HG02852 (cell line): ENCODE results near the gene SLC36A2.
"Not testable (repeated sequence)": the region's sequence is repeated elsewhere in the genome, so short reads cannot be mapped to it uniquely, and the experiment has no call there.

Source experiments
- ATAC-seq: cut with Tn5 transposase; IDR thresholded peaks from one replicate; pipeline ENCODE4 v1.9.1; 2021; ENCODE audit warnings: mild to moderate bottlenecking, moderate library complexity; ENCODE audit not compliant: unreplicated experiment

SLC36A2 gene

GRCh38 chr5:151327585-151327984 is 19.8 kb downstream of the SLC36A2 start:
- no peak for ATAC-seq

DNA sequence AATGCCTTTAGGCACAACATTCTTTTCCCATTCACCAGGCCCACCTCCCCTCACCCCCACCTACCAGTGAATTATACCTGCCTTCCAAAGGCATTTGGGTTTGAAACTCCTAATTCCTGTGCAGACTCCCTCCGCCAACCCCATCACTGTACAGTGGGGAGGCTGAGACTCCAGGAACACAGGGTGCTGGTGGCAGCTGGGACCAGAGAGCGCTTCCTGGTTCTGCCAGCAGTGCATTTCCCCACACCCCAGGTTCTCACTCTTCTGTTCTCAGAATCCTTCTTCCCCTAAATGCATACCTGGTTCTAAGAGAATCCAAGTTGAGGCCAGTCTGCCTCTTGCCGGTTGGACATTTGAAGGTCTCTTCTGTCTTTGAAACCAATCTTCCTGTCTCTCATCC is 21.1 kb downstream of the SLC36A2 start:
- no peak for ATAC-seq

DNA sequence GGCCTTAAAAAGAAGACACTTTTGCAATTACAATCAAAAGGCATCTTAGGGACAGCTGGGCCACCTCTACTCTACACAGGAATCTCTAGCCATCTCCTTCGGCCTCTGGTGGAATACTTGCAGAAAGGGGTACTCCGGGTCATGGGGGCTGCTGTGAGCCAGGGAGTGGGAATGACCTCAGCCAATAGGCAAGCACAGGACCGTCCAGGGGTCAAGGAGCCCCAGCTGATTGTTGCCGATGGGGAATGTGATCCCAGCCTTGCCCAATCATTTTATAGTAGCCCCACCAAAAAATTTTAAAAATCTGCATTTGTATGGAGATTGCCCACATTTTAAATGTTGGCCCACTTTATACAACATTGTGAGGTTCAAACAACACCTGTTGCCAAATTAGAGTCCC is 26.9 kb downstream of the SLC36A2 start:
- ATAC-seq, result no peak

DNA sequence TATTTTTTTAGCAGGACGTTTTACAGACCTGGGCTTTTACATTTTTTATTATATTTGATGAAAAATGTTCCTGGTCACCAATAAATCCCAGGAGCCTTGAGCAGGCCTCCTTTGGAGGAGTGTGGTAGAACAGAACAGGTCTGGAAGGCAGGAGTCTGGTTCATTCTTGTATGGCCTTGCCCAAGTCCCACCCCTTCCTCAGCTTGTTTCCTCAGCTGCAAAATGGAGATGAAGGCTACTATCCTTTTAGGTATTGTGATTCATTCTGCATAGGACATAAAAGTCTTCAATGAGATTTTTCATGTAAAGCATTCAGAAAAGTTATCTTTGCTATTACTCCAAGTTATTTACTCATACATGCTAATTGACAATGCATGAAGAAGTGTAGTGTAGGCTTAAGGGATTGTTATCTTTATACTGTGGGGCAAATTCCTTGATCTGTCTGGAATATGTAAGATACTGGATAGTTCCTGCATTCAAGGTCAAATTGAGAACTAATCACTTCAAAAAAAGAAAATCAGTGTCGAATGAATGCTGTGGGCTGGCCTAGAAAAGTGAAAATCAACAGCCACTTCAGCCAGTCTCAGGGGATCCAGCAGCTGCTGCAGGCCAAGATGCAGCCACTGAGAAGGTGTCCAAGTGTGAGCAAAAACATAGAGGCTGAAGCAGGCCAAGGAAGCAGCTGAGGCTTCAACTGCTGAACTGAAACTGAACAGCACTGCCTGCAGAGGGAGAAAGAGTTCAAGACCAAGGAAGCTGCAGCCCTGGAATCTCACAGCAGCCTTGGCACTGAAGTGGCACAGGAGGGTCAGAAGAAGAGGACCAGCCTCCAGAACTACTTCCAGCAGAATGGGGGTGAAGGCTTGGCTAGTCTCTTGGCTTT is 28.3 kb downstream of the SLC36A2 start:
- peak; percentile 73 for ATAC-seq

DNA sequence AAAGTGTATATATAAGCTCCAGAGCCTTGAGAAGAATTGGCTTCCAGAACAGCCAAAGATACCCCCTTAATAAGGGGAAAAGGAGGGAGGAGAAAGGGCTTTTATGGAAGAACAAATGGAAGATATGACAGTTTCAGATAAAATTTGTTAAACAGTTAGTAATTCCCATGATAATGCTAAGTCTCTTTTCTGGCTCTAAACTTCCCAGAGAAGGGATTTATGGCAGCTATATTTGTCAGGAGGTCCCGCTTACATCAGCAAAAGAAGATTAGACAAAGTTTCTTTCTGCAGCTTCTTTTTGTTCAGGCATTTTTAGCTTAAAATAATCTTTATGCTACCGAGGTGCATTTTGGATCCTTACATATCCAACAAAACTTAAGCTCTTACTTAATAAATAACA is 29.5 kb downstream of the SLC36A2 start:
- ATAC-seq, result no peak

GRCh38 chr5:151315998-151316597 is 31.3 kb downstream of the SLC36A2 start:
- peak; percentile 81 for ATAC-seq

- no peak for ATAC-seq
Observed at GRCh38 chr5:151313357-151313756, 34.0 kb downstream of the SLC36A2 start.

- no peak for ATAC-seq
Observed at GRCh38 chr5:151312756-151313324, 34.5 kb downstream of the SLC36A2 start.

DNA sequence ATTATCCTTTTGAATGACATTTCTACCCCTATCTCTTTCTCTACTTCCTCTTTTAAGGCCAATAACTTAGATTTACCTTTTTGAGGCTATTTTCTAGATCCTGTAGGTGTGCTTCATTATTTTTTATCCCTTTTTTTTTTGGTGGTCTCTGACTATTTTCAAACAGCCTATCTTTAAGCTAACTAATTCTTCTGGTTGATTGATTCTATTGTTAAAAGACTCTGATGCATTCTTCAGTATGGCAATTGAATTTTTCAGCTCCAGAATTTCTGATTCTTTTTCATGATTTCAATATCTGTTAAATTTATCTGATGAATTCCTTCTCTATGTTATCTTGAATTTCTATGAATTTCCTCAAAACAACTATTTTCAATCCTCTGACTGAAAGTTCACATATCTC is 36.4 kb downstream of the SLC36A2 start:
- ATAC-seq, result no peak

- not testable (repeated sequence) for ATAC-seq
Observed at GRCh38 chr5:151309821-151310220, 37.5 kb downstream of the SLC36A2 start.

GRCh38 chr5:151309266-151309665 is 38.1 kb downstream of the SLC36A2 start:
- not testable (repeated sequence) for ATAC-seq

DNA sequence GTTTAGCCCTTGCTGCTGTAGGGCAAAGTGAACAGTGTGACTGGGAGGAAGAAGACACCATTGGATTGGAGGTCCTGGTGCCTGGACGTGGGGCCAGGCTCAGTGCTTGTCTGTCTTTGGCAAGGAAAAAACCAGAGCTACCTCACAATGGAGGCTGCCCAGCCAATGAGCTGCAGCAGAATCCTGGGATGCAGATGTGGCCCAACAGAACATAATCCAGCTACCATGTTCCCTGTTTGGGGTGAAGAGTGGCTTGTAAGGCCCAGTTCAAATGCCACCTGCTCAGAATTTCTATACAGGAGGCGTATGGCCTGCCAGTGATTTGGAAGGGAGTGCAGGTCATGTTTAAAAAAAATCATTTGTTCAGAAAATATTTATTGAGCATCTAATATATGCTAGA is 43.7 kb downstream of the SLC36A2 start, which contains the start of gene SLC36A3:
Gene SLC36A3 (minus strand): TSS at position 101 of the 400 bp plus-strand sequence. CDS start 412 bp downstream, outside the sequence.
- no peak for ATAC-seq

GRCh38 chr5:151298063-151298855 is 49.1 kb downstream of the SLC36A2 start:
- ATAC-seq, result no peak

DNA sequence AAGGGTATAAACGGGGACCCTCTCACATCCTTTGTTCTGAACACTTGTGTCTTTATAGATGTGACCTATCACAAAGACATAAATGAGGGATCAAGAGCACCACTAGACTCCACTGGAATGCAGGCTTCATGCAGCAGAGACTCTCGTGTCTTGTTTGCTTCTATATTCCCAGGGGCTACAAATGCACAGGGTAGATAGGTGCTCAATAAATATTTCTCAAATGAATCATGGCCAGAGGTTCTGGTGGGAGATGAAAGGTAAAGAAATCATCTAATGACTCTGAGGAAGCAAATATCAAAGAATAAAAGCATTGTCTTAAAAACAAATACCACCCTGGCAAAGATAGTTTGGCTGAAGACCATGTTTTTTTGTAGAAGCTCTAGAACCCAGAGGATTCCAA is 50.4 kb downstream of the SLC36A2 start:
- ATAC-seq, result no peak

GRCh38 chr5:151296478-151296830 is 50.9 kb downstream of the SLC36A2 start:
- no peak for ATAC-seq

- ATAC-seq, result no peak
Observed at GRCh38 chr5:151295791-151296477, 51.4 kb downstream of the SLC36A2 start.

DNA sequence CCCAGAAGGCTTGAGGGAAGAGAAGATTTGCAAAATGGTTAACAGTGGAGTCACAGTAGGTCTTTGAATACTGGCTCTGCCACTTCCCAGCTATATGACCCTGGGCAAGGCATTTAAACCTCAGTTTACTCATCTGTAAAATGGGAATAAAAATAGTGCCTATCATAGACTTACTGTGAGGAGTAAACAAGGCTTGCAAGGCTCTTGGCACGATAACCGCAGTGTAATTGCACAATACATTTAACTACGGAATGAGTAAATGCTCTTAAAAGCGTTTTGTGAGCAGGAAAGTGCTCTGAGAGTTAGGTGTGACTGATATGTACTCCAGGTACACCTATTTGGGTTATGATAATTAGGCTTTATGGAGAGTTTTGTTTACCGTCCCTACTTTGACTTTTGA is 52.2 kb downstream of the SLC36A2 start:
- ATAC-seq, result no peak

- ATAC-seq, result no peak
Observed at GRCh38 chr5:151293624-151294023, 53.7 kb downstream of the SLC36A2 start.

- no peak for ATAC-seq
Observed at GRCh38 chr5:151288180-151288579, 59.2 kb downstream of the SLC36A2 start.

DNA sequence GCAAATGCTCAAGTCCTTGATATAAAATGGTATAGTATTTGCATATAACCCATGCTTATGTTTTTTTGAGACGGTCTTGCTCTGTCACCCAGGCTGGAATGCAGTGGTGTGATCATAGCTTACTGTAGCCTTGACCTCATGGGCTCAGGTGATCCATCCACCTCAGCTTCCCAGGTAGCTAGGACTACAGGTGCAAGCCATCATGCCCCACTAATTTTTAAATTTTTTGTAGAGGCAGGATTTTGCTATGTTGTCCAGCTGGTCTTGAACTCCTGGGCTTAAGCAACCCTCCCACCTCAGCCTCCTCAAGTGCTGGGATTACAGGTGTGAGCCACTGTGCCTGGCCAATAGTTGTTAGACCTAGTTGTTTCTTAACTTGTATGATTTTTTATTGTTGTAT is 61.1 kb downstream of the SLC36A2 start:
- ATAC-seq, result no peak

- ATAC-seq, result no peak
Observed at GRCh38 chr5:151285683-151286082, 61.7 kb downstream of the SLC36A2 start.
